MCF 10A (cell line): ENCODE results near the gene OTOP2. TPM values are rescaled to one million over a fixed set of nuclear protein-coding genes. Genes with fewer than 3 reads are reported as not detected.

Experiments used
- BruUV-seq: library from RNA; stranded (reverse); fragments of 400-500 nt; replicated peaks from 2 replicates; lab custom pipeline; 2021; lab: Mats Ljungman, UMichigan
- CTCF ChIA-PET: fragments of 300-600 bp; sonication (Branson Sonifier 250); formaldehyde crosslinking; extraction: SDS; loops from one replicate; lab custom pipeline; 2021; ENCODE audit warnings: antibody characterized with exemption, inconsistent platforms; lab: Yijun Ruan, JAX
- POLR2A ChIA-PET: fragments of 300-600, 350-650 bp; sonication (Branson Sonifier 250); formaldehyde crosslinking; extraction: SDS; loops from one replicate; lab custom pipeline; 2020; ENCODE audit warnings: antibody characterized with exemption, inconsistent platforms; lab: Yijun Ruan, JAX
- DNase-seq: peaks from one replicate; pipeline ENCODE4 v3.0.0-alpha.2; 2018; ENCODE audit not compliant: unreplicated experiment
- H3K27ac Mint-ChIP-seq: one replicate; pipeline ENCODE4 v1.8.0; 2022; ENCODE audit warnings: mild to moderate bottlenecking, low read depth, mixed read lengths; ENCODE audit not compliant: unreplicated experiment
- H3K27me3 Mint-ChIP-seq: one replicate; pipeline ENCODE4 v1.8.0; 2022; ENCODE audit warnings: mixed read lengths; ENCODE audit not compliant: insufficient read depth, unreplicated experiment
- H3K36me3 Mint-ChIP-seq: one replicate; pipeline ENCODE4 v1.8.0; 2022; ENCODE audit warnings: mild to moderate bottlenecking, moderate library complexity, mixed read lengths; ENCODE audit not compliant: insufficient read depth, unreplicated experiment
- H3K4me1 Mint-ChIP-seq: one replicate; pipeline ENCODE4 v1.8.0; 2022; ENCODE audit warnings: mixed read lengths; ENCODE audit not compliant: insufficient read depth, unreplicated experiment
- H3K4me3 Mint-ChIP-seq: one replicate; pipeline ENCODE4 v1.8.0; 2022; ENCODE audit warnings: mild to moderate bottlenecking, moderate library complexity, mixed read lengths; ENCODE audit not compliant: unreplicated experiment
- H3K9me3 Mint-ChIP-seq: one replicate; pipeline ENCODE4 v1.8.0; 2022; ENCODE audit warnings: mixed read lengths; ENCODE audit not compliant: unreplicated experiment
- intact Hi-C: fragments of 100-400 bp; cut with micrococcal nuclease; formaldehyde crosslinking; loops from 2 replicates; pipeline ENCODE4 v1.14.1; 2022
- total RNA-seq: library from RNA; stranded (reverse); gene quantifications from 2 replicates; pipeline ENCODE4 v1.2.3, GENCODE V29; 2022
- TF ChIP-seq, protein P1 (sequence below): fragments of 200-600 bp; IDR thresholded peaks from one replicate; pipeline ENCODE4 v1.8.0; 2022; ENCODE audit warnings: antibody characterized with exemption, mild to moderate bottlenecking; ENCODE audit not compliant: unreplicated experiment

Gene OTOP2
- total RNA-seq, 1 experiment from 2014 or later: not detected

DNA sequence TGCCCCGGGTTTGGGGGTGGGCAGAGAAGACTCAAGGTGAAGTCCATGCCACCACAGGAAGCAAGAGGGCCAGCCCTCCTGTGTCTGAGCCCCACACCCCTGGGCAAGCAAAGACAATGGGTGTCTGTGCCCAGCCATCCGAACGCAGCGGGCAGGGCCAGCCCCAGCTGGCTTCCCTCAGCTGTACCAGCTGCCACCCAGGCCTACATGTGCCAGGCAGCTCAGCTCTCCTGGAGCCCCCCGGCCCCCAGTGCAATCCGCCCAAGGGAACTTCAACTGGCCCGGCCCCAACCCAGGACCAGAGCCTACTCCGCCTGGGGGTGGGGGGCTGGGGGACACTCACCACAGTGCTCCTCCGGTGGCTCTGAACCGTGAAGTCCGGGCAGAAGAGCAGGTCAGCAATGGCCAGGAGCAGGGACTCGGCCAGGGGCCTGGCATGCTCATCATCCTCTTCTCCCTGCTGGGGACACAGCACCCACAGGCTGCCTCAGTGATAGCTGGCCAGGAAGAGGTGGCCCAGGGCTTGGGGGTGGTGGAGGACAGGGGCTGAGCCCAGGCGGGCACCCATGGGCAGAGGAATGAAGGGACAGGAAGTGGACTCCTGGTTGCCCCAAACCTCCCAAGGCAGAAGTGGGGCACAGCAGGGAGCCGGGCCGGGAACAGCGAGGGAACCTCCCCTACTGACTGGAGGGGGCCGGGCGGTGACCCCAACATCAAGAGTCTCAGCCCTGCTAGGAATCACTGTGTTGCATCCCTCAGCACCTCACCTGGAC, 38.7 kb downstream of the OTOP2 start:
- TF ChIP-seq, protein P1, sequence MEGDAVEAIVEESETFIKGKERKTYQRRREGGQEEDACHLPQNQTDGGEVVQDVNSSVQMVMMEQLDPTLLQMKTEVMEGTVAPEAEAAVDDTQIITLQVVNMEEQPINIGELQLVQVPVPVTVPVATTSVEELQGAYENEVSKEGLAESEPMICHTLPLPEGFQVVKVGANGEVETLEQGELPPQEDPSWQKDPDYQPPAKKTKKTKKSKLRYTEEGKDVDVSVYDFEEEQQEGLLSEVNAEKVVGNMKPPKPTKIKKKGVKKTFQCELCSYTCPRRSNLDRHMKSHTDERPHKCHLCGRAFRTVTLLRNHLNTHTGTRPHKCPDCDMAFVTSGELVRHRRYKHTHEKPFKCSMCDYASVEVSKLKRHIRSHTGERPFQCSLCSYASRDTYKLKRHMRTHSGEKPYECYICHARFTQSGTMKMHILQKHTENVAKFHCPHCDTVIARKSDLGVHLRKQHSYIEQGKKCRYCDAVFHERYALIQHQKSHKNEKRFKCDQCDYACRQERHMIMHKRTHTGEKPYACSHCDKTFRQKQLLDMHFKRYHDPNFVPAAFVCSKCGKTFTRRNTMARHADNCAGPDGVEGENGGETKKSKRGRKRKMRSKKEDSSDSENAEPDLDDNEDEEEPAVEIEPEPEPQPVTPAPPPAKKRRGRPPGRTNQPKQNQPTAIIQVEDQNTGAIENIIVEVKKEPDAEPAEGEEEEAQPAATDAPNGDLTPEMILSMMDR: no peak
- Mint-ChIP-seq H3K36me3 (no peaks in the 10 kb centered on the region), H3K27me3 (no peaks in the 10 kb centered on the region), H3K4me3 (no peak overlapping the region), H3K27ac (no peak overlapping the region), H3K4me1 (peaks cover 21% of the 10 kb centered on the region), H3K9me3 (no peaks in the 10 kb centered on the region)
- ChIA-PET CTCF (interaction anchor here (0.6 to 8.6 kb wide), 24 partner anchors 11 to 276 kb away, joined by 3 to 233 read pairs (median 6); partner anchors contain the start of genes HID1, MRPL58, NUP85 and OTOP2), POLR2A (interaction anchor here (1.7 to 3.0 kb wide), 7 partner anchors 9 to 86 kb away, joined by 6 to 20 read pairs (median 15); partner anchors contain the start of genes CDR2L, HID1 and MRPL58)
- BruUV-seq: no TSS peak
- no peak for DNase-seq
- intact Hi-C loops: no loop called here

DNA sequence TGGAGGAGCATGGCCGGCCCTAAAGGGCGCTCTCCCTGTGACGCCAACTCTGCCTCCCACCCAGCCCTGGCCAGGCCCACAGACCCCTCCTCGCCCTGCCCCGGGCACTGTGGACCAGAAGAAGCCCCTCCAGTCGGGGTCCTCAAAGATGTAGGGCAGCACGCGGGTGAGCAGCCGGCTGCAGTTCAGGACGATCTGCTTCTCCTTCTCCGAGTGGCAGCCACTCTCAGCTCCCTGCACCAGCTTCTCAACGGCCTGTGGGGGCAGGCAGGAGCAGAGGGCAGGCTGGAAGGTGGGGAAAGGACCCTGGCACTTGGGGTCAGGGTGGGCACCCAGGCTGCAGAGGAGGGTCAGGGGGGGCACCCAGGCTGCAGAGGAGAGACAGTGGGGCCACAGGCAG, 39.6 kb downstream of the OTOP2 start:
- TF ChIP-seq, protein P1: no peak
- no peak for DNase-seq
- Mint-ChIP-seq H3K27me3 (no peaks in the 10 kb centered on the region), H3K27ac (no peak overlapping the region), H3K9me3 (no peaks in the 10 kb centered on the region), H3K4me3 (no peak overlapping the region), H3K36me3 (no peaks in the 10 kb centered on the region), H3K4me1 (peaks cover 21% of the 10 kb centered on the region)
- CTCF ChIA-PET: interaction anchor here (0.6 to 8.6 kb wide), 5 partner anchors 40 to 372 kb away, joined by 3 to 233 read pairs (median 4); partner anchors contain the start of genes OTOP2 and USH1G
- no TSS peak for BruUV-seq
- POLR2A ChIA-PET: no interaction called here
- intact Hi-C loops: no loop called here

DNA sequence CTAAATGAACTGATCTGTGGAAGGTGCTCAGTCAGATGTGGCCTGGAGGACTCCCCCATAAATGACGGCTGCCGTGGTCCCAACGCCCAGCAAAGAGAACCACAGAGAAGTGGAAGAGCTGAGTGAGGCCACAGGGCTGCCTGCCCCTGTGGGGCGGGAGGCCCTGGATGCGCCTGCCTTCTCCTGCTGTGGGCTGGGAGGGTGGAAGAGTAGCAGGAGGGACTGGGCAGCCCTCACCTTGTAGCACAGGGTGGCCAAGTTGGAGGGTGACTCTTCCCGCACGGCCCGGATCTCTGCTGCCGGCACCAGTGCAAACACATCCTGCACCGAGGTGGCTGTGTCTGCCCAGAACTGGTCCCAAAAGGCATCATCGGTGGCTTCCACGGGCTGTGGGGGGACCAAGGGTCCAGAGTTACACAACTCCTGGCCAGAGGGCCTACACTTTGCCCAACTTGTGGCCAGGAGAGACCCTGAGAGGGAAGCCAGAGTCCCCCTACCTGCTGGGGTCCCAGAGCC, 40.2 kb downstream of the OTOP2 start:
- no TSS peak for BruUV-seq
- TF ChIP-seq, protein P1: no peak
- ChIA-PET POLR2A (interaction anchor here (0.6 kb wide), 2 partner anchors 211 to 256 kb away, joined by 3 to 4 read pairs; no protein-coding TSS in a partner anchor), CTCF (interaction anchor here (0.9 kb wide), 1 partner anchor 48 kb away, joined by 4 read pairs; no protein-coding TSS in a partner anchor)
- Mint-ChIP-seq H3K36me3 (no peaks in the 10 kb centered on the region), H3K4me3 (no peak overlapping the region), H3K27ac (no peak overlapping the region), H3K4me1 (peaks cover 21% of the 10 kb centered on the region), H3K9me3 (no peaks in the 10 kb centered on the region), H3K27me3 (no peaks in the 10 kb centered on the region)
- no peak for DNase-seq
- intact Hi-C loops: no loop called here

DNA sequence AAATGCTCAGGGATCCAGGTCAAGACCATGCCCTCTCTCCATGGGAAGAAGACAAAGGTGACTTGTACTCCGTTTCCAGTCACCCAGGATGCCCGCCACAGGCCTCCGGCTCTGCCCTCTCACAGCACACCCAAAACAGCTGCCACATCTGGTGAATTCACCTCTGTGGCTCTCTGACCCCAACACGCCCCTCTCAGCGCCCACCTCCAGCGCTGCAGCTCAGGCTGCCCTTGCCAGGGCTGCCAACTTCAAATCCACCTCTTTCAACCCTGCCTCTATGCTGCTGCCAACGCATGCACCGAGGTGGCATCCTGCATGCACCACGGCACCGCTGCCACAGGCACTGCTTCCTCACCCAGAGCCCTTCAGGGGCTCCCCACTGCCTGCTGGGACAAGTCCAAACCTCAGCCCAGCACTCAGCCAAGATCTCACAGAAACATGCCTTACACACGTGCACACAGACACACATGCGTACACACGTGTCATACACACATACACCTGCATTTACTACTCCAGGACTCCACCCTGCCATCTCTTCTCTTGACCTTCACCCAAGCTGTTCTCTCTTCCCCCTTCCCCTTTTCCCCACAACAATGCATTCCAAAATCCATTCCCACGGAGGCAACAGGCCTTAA, 41.0 kb downstream of the OTOP2 start:
- no peak for DNase-seq
- TF ChIP-seq, protein P1: no peak
- POLR2A ChIA-PET: interaction anchor here (0.6 kb wide), 1 partner anchor 210 kb away, joined by 3 read pairs; no protein-coding TSS in a partner anchor
- no TSS peak for BruUV-seq
- Mint-ChIP-seq H3K4me3 (no peak overlapping the region), H3K9me3 (no peaks in the 10 kb centered on the region), H3K36me3 (no peaks in the 10 kb centered on the region), H3K27ac (no peak overlapping the region), H3K27me3 (no peaks in the 10 kb centered on the region), H3K4me1 (peaks cover 17% of the 10 kb centered on the region)
- intact Hi-C loops: no loop called here
- CTCF ChIA-PET: no interaction called here
